Natural killer cell (primary cell): ENCODE measurements around the gene FLT1. TPM values are rescaled to one million over a fixed set of nuclear protein-coding genes. Genes with fewer than 3 reads are reported as not detected.

Source experiments
- ATAC-seq, 3 donors: fragments of 150-1000 bp in 2 of 3; fragments of 200-7000 bp in 1 of 3; cut with Tn5 transposase; 1 replicate in 1 of 3; 2 replicates in 2 of 3; pipeline ENCODE4 v1.10.0; 2021; ENCODE audit warnings: mild to moderate bottlenecking in 2 of 3, moderate library complexity in 2 of 3
- DNase-seq, 2 donors: peaks; one replicate each; pipeline versions ENCODE4 v3.0.0 to v3.0.0-alpha.2; 2013 to 2021; ENCODE audit warnings: mixed read lengths in 1 of 2
- H3K27ac ChIP-seq: one replicate; pipeline ENCODE4 v1.5.1; 2013; ENCODE audit warnings: mild to moderate bottlenecking, low read length
- H3K27me3 ChIP-seq: one replicate; pipeline ENCODE4 v1.6.1; 2013; ENCODE audit warnings: low read length; ENCODE audit not compliant: control insufficient read depth, insufficient read depth
- H3K36me3 ChIP-seq: one replicate; pipeline ENCODE4 v1.6.1; 2013; ENCODE audit warnings: low read length; ENCODE audit not compliant: control insufficient read depth, insufficient read depth
- H3K4me1 ChIP-seq: one replicate; pipeline ENCODE4 v1.6.1; 2013; ENCODE audit warnings: low read length; ENCODE audit not compliant: control insufficient read depth, insufficient read depth
- H3K4me3 ChIP-seq: one replicate; pipeline ENCODE4 v1.5.1; 2013; ENCODE audit warnings: low read length
- H3K9me3 ChIP-seq: one replicate; pipeline ENCODE4 v1.6.1; 2013; ENCODE audit warnings: low read length; ENCODE audit not compliant: control insufficient read depth, insufficient read depth
- H3K27ac Mint-ChIP-seq, 2 donors: one replicate each; pipeline ENCODE4 v1.8.0; 2022; ENCODE audit warnings: mild to moderate bottlenecking in 2 of 2, mixed read lengths in 2 of 2, moderate library complexity in 1 of 2
- H3K27me3 Mint-ChIP-seq, 2 donors: one replicate each; pipeline ENCODE4 v1.8.0; 2022; ENCODE audit warnings: low read depth in 2 of 2, mixed read lengths in 2 of 2
- H3K36me3 Mint-ChIP-seq: one replicate; pipeline ENCODE4 v1.8.0; 2022; ENCODE audit warnings: mixed read lengths
- H3K4me1 Mint-ChIP-seq, 2 donors: one replicate each; pipeline ENCODE4 v1.8.0; 2022; ENCODE audit warnings: mixed read lengths in 2 of 2
- H3K4me3 Mint-ChIP-seq: one replicate; pipeline ENCODE4 v1.8.0; 2022; ENCODE audit warnings: mild to moderate bottlenecking, moderate library complexity, mixed read lengths
- H3K9me3 Mint-ChIP-seq, 2 donors: one replicate each; pipeline ENCODE4 v1.8.0; 2022; ENCODE audit warnings: mixed read lengths in 2 of 2
- CTCF ChIP-seq: fragments of 200-600 bp; IDR thresholded peaks from one replicate; pipeline ENCODE4 v1.8.0; 2022; ENCODE audit warnings: antibody characterized with exemption
- WGBS: methylation state at CpG from one replicate; pipeline ENCODE4 v1.1.7; 2013; ENCODE audit warnings: missing lambda C conversion rate; ENCODE audit not compliant: insufficient coverage; 5-methylcytosine and 5-hydroxymethylcytosine counted together
- intact Hi-C: fragments of 100-400 bp; cut with micrococcal nuclease; formaldehyde crosslinking; loops from one replicate; pipeline ENCODE4 v1.14.2; 2022
- total RNA-seq, 4 donors: library from RNA; stranded (reverse); fragments of 120-200 nt in 1 of 4; gene quantifications; one replicate each; pipeline versions ENCODE4 v1.2.3 to v1.2.4, GENCODE V29; 2013 to 2022

Gene FLT1
- total RNA-seq, 3 donors from 2014 or later (not counting 1 experiment from before 2014, with no cell fraction given): 0.05 to 0.43 (median 0.07) TPM

DNA sequence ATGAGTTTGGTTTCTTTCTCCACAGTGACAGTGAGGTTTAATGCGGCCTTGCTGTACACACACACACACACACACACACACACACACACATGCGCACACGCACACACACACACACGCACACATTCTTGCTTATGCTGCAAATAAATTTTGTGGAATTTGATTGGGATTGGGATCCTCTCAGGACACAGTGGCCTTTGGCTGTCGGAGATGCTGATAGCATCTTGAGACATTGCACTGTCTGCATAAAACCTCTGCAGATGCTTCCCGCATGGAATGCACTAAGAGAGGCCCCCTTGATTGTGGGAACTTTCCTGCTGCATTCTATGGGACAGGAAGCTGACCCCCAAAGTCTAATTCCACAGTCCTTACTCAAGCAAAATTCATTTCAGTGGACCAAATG, 145.6 kb downstream of the FLT1 start:
- Histone ChIP-seq H3K27ac (no peak overlapping the region), H3K36me3 (no peaks in the 10 kb centered on the region), H3K4me3 (no peak overlapping the region), H3K27me3 (no peaks in the 10 kb centered on the region), H3K4me1 (peaks cover 6% of the 10 kb centered on the region), H3K9me3 (no peaks in the 10 kb centered on the region)
- WGBS: 87% methylated on average over 6 of the region's 6 CpGs
- Mint-ChIP-seq H3K4me3 (no peak overlapping the region), H3K36me3 (no peaks in the 10 kb centered on the region), H3K4me1 (peaks cover 9 to 17% of the 10 kb centered on the region in 2 donors), H3K27ac (no peak overlapping the region), H3K9me3 (no peaks in the 10 kb centered on the region), H3K27me3 (peaks cover 8 to 23% of the 10 kb centered on the region in 2 donors)
- DNase-seq (no peak), ATAC-seq (no peak)
- TF ChIP-seq CTCF: no peak
- intact Hi-C loops: no loop called here

GRCh38 chr13:28347456-28348371, 147.2 kb downstream of the FLT1 start:
- Mint-ChIP-seq H3K4me3 (no peak overlapping the region), H3K36me3 (no peaks in the 10 kb centered on the region), H3K27me3 (peaks cover 8 to 30% of the 10 kb centered on the region in 2 donors), H3K4me1 (peaks cover 9 to 12% of the 10 kb centered on the region in 2 donors), H3K27ac (no peak overlapping the region), H3K9me3 (no peaks in the 10 kb centered on the region)
- intact Hi-C loops: no loop called here
- DNase-seq (no peak), ATAC-seq (no peak)
- H3K36me3 ChIP-seq: no peaks in the 10 kb centered on the region
- TF ChIP-seq CTCF: no peak
- no peak overlapping the region for H3K4me3 ChIP-seq
- H3K27ac ChIP-seq: no peak overlapping the region
- no peaks in the 10 kb centered on the region for H3K4me1 ChIP-seq
- no peaks in the 10 kb centered on the region for H3K27me3 ChIP-seq
- WGBS: 25% methylated on average over 5 of the region's 5 CpGs
- no peaks in the 10 kb centered on the region for H3K9me3 ChIP-seq

DNA sequence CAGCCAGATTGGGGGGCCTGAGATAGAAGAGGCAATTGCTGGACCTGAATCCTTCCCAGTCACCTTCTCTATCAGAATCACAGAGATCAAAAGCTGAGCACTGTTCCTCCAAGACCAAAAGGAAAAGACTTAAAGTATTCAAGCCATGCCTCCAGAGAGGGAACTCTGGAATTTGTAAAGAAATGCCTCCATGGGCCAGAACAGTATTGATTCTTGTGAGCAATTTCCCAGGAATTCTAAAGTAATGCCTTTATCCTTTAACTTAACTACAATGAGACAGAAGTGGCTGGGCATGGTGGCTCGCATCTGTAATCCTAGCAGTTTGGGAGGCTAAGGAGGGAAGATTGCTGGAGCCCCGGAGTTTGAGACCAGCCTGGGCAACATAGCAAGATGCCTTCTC, 148.8 kb downstream of the FLT1 start:
- ATAC-seq: no peak
- Histone ChIP-seq H3K27ac (no peak overlapping the region), H3K9me3 (no peaks in the 10 kb centered on the region), H3K36me3 (no peaks in the 10 kb centered on the region), H3K4me1 (no peaks in the 10 kb centered on the region), H3K4me3 (no peak overlapping the region), H3K27me3 (no peaks in the 10 kb centered on the region)
- Mint-ChIP-seq H3K36me3 (no peaks in the 10 kb centered on the region), H3K4me3 (no peak overlapping the region), H3K4me1 (peaks cover 9% of the 10 kb centered on the region in 2 donors), H3K27me3 (peaks cover 11 to 30% of the 10 kb centered on the region in 2 donors), H3K27ac (no peak overlapping the region), H3K9me3 (no peaks in the 10 kb centered on the region)
- intact Hi-C loops: no loop called here
- 100% methylated on average over 2 of the region's 2 CpGs for WGBS
- DNase-seq: no peak
- no peak for TF ChIP-seq CTCF
